Body of pancreas (tissue), 4 donors: ENCODE results near the gene C2orf42.

Source experiments
- POLR2A ChIP-seq, 3 donors: fragments of 450-650 bp; IDR thresholded peaks; one replicate each; pipeline ENCODE4 v1.6.1; 2016; ENCODE audit warnings: antibody characterized with exemption in 3 of 3, mild to moderate bottlenecking in 2 of 3
- TF ChIP-seq, protein P1 (sequence below), 7 experiments: fragments of 450-650 bp in 4 of 7; fragments of 200-600 bp in 3 of 7; sonication (generic) in 3 of 7; IDR thresholded peaks; one replicate each; pipeline ENCODE4 v1.5.1; 2016 to 2019; ENCODE audit warnings: antibody characterized with exemption in 7 of 7

DNA sequence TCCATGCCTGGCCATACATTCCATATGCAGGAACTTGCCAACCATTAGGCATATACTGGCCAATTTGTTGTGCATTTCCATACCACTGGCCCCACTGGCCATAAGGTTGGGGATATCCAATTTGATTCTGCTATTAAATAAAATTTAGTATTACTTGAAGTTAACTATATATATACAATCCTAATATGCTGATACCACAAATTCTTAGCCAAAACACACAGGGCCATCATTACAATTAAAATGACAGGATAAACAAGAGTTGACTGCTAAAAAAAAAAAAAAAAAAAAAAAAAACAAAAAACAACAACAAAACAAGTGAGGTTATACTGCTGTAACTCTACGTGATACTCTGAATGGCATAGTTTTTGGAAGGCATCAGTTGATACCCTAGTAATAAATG is 23.5 kb upstream of the C2orf42 start:
- no peak for TF ChIP-seq POLR2A (IDR thresholded peaks at IDR 0.05)
- TF ChIP-seq, protein P1, sequence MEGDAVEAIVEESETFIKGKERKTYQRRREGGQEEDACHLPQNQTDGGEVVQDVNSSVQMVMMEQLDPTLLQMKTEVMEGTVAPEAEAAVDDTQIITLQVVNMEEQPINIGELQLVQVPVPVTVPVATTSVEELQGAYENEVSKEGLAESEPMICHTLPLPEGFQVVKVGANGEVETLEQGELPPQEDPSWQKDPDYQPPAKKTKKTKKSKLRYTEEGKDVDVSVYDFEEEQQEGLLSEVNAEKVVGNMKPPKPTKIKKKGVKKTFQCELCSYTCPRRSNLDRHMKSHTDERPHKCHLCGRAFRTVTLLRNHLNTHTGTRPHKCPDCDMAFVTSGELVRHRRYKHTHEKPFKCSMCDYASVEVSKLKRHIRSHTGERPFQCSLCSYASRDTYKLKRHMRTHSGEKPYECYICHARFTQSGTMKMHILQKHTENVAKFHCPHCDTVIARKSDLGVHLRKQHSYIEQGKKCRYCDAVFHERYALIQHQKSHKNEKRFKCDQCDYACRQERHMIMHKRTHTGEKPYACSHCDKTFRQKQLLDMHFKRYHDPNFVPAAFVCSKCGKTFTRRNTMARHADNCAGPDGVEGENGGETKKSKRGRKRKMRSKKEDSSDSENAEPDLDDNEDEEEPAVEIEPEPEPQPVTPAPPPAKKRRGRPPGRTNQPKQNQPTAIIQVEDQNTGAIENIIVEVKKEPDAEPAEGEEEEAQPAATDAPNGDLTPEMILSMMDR (IDR thresholded peaks at IDR 0.05), result no peak
